NOMO-1 treated with dmso at 0.1 percent for 144 hours (cell line): ENCODE data around the gene LHX5.

Experiments used
- DNase-seq: peaks from one replicate; lab custom pipeline; 2025; ENCODE audit not compliant: unreplicated experiment; lab: John Stamatoyannopoulos, UW

LHX5 gene

DNA sequence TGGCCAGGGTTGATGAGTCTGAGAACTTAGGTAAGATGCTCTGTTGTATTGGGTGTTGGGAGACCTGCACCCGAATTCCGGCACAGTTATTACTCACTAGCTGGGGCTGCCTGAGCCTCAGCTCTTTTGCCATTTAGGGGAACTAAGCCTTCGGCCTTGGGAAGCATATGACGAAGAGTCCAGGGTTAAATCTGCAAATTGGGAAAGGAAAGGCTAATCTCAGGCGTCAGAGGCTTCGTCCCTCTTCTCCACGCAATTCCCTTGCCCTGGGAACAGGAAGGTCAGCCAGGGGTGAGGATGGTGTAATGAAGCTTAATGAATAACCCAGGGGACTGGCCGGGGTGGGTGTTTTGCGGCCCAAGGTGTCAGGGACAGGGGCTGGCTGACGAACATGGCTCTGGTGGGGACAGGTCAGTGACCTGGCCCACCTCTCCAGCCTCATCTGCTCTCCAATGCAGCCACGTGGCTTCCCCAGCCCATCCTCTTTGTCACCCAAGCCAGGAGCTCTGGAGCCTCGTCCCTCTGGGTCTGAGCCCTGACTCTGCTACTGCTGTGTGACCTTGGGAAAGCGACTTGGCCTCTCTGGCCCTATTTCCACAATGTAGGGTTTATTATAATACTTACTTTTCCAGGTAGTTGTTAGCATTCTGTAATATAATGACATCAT lies 53.3 kb downstream of the LHX5 start:
- no peak for DNase-seq

DNA sequence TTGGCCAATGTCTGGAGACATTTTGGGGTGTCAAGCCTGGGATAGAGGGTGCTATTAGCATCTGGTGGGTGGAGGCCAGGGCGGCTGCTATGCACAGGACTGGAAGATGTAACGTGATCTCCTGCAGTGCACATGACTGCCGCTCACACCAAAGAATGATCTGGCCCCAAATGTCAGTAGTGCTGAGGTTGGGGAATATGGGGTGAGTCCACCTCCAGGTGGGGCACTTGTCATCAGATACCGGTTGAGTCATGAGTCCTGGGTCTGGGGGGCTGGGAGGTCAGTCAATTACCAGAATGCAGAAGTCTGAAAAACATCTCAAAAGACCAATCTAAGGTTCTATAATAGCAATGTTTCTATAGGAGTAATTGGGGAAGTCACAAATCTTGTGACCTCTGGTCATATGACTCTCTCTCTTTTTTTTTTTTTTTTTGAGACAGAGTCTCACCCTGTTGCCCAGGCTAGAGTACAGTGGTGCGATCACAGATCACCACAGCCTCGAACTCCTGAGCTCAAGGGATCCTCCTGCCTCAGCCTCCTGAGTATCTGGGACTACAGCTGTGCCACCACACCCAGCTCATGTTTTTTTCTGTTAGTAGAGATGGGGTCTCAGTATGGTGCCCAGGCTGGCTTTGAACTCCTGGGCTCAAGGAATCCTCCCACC lies 55.4 kb downstream of the LHX5 start:
- DNase-seq = peak; percentile 52

DNA sequence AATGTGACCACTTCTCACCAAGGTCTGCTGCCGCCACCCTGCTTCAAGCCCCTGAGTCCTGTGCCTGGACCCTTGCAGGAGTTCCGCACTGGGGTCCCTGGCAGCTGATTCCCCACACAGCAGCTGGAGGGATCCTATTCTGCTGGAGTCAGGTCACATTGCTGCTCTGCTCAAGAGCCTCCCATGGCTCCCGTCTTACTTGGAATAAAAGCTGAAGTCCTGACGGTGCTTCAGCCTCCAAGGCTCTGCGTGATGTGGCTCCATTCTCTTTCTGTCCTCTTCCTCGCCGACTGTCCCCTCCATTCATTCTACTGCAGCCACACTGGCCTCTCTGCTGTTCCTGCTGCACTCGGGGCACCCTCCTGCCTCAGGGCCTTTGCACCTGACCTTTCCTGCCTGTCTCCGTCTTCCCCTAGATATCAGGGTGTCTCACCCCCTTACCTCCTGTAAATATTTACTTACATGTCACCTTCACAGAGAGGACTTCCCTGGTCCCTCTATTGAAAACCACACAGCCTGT lies 57.1 kb downstream of the LHX5 start:
- no peak for DNase-seq

DNA sequence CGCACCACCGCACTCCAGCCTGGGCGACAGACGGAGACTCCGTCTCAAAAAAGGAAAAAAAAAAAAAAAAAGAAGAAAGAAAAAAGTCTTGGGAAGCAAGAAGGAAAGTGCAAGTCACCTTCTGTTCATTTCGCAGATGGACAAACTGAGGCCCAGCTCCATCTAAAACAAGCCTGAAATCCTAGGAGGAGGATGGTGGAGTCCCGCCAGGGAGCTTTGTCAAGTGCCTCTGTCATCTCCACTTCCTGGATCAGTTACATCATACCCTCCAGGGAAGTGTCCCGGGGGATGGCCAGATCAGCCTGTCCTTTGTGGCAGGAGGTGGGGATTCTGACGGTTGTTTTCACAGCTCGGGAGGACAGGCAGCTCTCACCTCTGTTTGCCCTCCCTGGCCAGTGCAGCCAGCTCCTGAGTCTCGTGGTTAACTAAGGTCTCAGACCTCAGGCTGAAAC lies 58.2 kb downstream of the LHX5 start:
- no peak for DNase-seq
